OCI-LY7 (cell line): Measurements from ENCODE around the gene PNMA6E. TPM values are rescaled to one million over a fixed set of nuclear protein-coding genes. Genes with fewer than 3 reads are reported as not detected.

Experiments used
- BruUV-seq: library from RNA; stranded (reverse); fragments of 400-500 nt; replicated peaks from 2 replicates; lab custom pipeline; 2021; lab: Mats Ljungman, UMichigan
- CTCF ChIA-PET: fragments of 300-600 bp; sonication (Branson Sonifier 250); formaldehyde crosslinking; loops from one replicate; lab custom pipeline; 2022; ENCODE audit warnings: antibody characterized with exemption; ENCODE audit not compliant: unreplicated experiment; lab: Charles Lee
- POLR2A ChIA-PET: fragments of 300-600 bp; sonication (Branson Sonifier 250); formaldehyde crosslinking; loops from one replicate; lab custom pipeline; 2022; ENCODE audit warnings: antibody characterized with exemption; lab: Charles Lee
- DNase-seq: peaks from one replicate; pipeline ENCODE4 v3.0.0-alpha.2; 2015; ENCODE audit warnings: low spot score
- H2AFZ ChIP-seq: fragments of 200-600 bp; sonication (generic), shearing (Covaris generic); 2 replicates; pipeline ENCODE4 v1.6.1; 2014; ENCODE audit warnings: mild to moderate bottlenecking, antibody characterized with exemption, low read length, moderate library complexity
- H3K27ac ChIP-seq: fragments of 200-600 bp; sonication (generic); 2 replicates; pipeline ENCODE4 v1.5.1; 2014; ENCODE audit warnings: mixed run types, low read depth, mild to moderate bottlenecking, moderate library complexity, low read length, inconsistent platforms; ENCODE audit not compliant: poor library complexity, severe bottlenecking
- H3K36me3 ChIP-seq: fragments of 200-600 bp; sonication (generic); 2 replicates; pipeline ENCODE4 v1.6.1; 2014; ENCODE audit warnings: mild to moderate bottlenecking, antibody characterized with exemption, low read length, moderate library complexity, mixed read lengths; ENCODE audit not compliant: insufficient read depth
- H3K4me1 ChIP-seq: fragments of 200-600 bp; sonication (generic); 2 replicates; pipeline ENCODE4 v1.5.1; 2014; ENCODE audit warnings: mild to moderate bottlenecking, low read length; ENCODE audit not compliant: insufficient read depth, poor library complexity, severe bottlenecking
- H3K4me2 ChIP-seq: fragments of 200-600 bp; sonication (generic); 2 replicates; pipeline ENCODE4 v1.6.1; 2014; ENCODE audit warnings: mild to moderate bottlenecking, low read length
- H3K4me3 ChIP-seq: fragments of 200-600 bp; sonication (generic); 2 replicates; pipeline ENCODE4 v1.5.1; 2014; ENCODE audit warnings: mild to moderate bottlenecking, low read depth, low read length; ENCODE audit not compliant: poor library complexity, severe bottlenecking
- H3K79me2 ChIP-seq: fragments of 200-600 bp; sonication (generic); 2 replicates; pipeline ENCODE4 v1.6.1; 2016; ENCODE audit warnings: low read depth, mild to moderate bottlenecking, low read length, moderate library complexity, mixed read lengths; ENCODE audit not compliant: insufficient read depth
- H3K9me2 ChIP-seq: fragments of 200-600 bp; sonication (generic); 2 replicates; pipeline ENCODE4 v1.6.1; 2016; ENCODE audit warnings: mild to moderate bottlenecking, low read length, mixed read lengths; ENCODE audit not compliant: insufficient read depth
- H3K9me3 ChIP-seq: fragments of 200-600 bp; sonication (generic); 2 replicates; pipeline ENCODE4 v1.6.1; 2014; ENCODE audit warnings: mild to moderate bottlenecking, mixed run types, low read length, mixed read lengths
- H4K20me1 ChIP-seq: fragments of 200-600 bp; sonication (generic); 2 replicates; pipeline ENCODE4 v1.6.1; 2014; ENCODE audit warnings: mild to moderate bottlenecking, antibody characterized with exemption, low read length, moderate library complexity, mixed read lengths; ENCODE audit not compliant: insufficient read depth
- CTCF ChIP-seq: fragments of 200-600 bp; sonication (generic); conservative IDR thresholded peaks from 2 replicates; pipeline ENCODE4 v1.5.1; 2014; ENCODE audit warnings: mild to moderate bottlenecking, antibody characterized with exemption, low read length, moderate library complexity, mixed read lengths
- EZH2phosphoT487 ChIP-seq: fragments of 200-600 bp; sonication (generic); IDR thresholded peaks from 2 replicates; pipeline ENCODE4 v1.6.1; 2018; ENCODE audit warnings: low read depth, borderline replicate concordance, mild to moderate bottlenecking, mixed run types, antibody characterized with exemption, low read length, moderate library complexity, mixed read lengths
- intact Hi-C: fragments of 100-400 bp; cut with micrococcal nuclease; formaldehyde crosslinking; loops from one replicate; pipeline ENCODE4 v1.10.0; 2022; ENCODE audit not compliant: unreplicated experiment
- total RNA-seq, 2 experiments: library from RNA; depleted of rRNA in 1 of 2; stranded (reverse); fragments of >200 nt in 1 of 2; shearing (Covaris generic) in 1 of 2; gene quantifications; 2 replicates each; pipeline ENCODE4 v1.2.3, GENCODE V29; 2014 to 2022

The PNMA6E gene
- total RNA-seq, 2 experiments from 2014 or later: not detected

GRCh38 chrX:153444333-153445011, 43.3 kb upstream of the PNMA6E start:
- H3K4me1 ChIP-seq: no peaks in the 10 kb centered on the region
- H3K4me2 ChIP-seq: no peak overlapping the region
- DNase-seq: no peak
- no peaks in the 10 kb centered on the region for H3K9me2 ChIP-seq
- H3K9me3 ChIP-seq: no peaks in the 10 kb centered on the region
- TF ChIP-seq CTCF (no peak), EZH2phosphoT487 (no peak)
- H4K20me1 ChIP-seq: no peaks in the 10 kb centered on the region
- ChIA-PET POLR2A (no interaction called here), CTCF (no interaction called here)
- no peaks in the 10 kb centered on the region for H3K79me2 ChIP-seq
- no peak overlapping the region for H3K4me3 ChIP-seq
- H3K36me3 ChIP-seq: no peaks in the 10 kb centered on the region
- no peak overlapping the region for H3K27ac ChIP-seq
- no TSS peak for BruUV-seq
- no peak overlapping the region for H2AFZ ChIP-seq
- intact Hi-C loops: no loop called here

- POLR2A ChIA-PET: no interaction called here
Measured at GRCh38 chrX:153443476-153444332, 42.6 kb upstream of the PNMA6E start.

More at GRCh38 chrX:153443476-153444332, 42.6 kb upstream of the PNMA6E start:
- CTCF ChIA-PET: no interaction called here
- Histone ChIP-seq H3K79me2 (no peaks in the 10 kb centered on the region), H3K9me3 (no peaks in the 10 kb centered on the region), H3K9me2 (no peaks in the 10 kb centered on the region), H4K20me1 (no peaks in the 10 kb centered on the region), H3K4me2 (no peak overlapping the region), H3K4me3 (no peak overlapping the region), H2AFZ (no peak overlapping the region), H3K4me1 (no peaks in the 10 kb centered on the region), H3K27ac (no peak overlapping the region), H3K36me3 (no peaks in the 10 kb centered on the region)
- TF ChIP-seq CTCF (no peak), EZH2phosphoT487 (no peak)
- no TSS peak for BruUV-seq
- intact Hi-C loops: no loop called here
- DNase-seq: no peak
